Measurements from ENCODE around the gene QPCT.
A peak's percentile ranks its signal among the peaks of the same experiment; 100 is the strongest.
"Not testable (repeated sequence)": the region's sequence is repeated elsewhere in the genome, so short reads cannot be mapped to it uniquely, and the experiment has no call there.

Gene QPCT

GRCh38 chr2:37361994-37362698, 17.7 kb downstream of the QPCT start:
- DNase-seq = no peak

GRCh38 chr2:37364351-37364750, 19.9 kb downstream of the QPCT start:
- DNase-seq = no peak

GRCh38 chr2:37365669-37366068, 21.2 kb downstream of the QPCT start:
- no peak for DNase-seq

GRCh38 chr2:37366773-37367172, 22.3 kb downstream of the QPCT start:
- no peak for DNase-seq

- no peak for DNase-seq
Observed at GRCh38 chr2:37367310-37367709, 22.9 kb downstream of the QPCT start.

- DNase-seq = no peak
Observed at GRCh38 chr2:37367984-37368383, 23.6 kb downstream of the QPCT start.

- no peak for DNase-seq
Observed at GRCh38 chr2:37370666-37371065, 26.2 kb downstream of the QPCT start.

GRCh38 chr2:37372000-37372399, 27.6 kb downstream of the QPCT start:
- DNase-seq = no peak

- DNase-seq = no peak
Observed at GRCh38 chr2:37375741-37376288, 31.4 kb downstream of the QPCT start.

- DNase-seq = peak; percentile 32
Observed at GRCh38 chr2:37376421-37377186, 32.2 kb downstream of the QPCT start.

- DNase-seq = no peak
Observed at GRCh38 chr2:37377187-37377532, 32.7 kb downstream of the QPCT start.

GRCh38 chr2:37378411-37378810, 34.0 kb downstream of the QPCT start:
- DNase-seq = no peak

GRCh38 chr2:37379881-37380296, 35.5 kb downstream of the QPCT start:
- DNase-seq = no peak

- not testable (repeated sequence) for DNase-seq
Observed at GRCh38 chr2:37380787-37381186, 36.4 kb downstream of the QPCT start.

GRCh38 chr2:37384261-37384660, 39.8 kb downstream of the QPCT start:
- not testable (repeated sequence) for DNase-seq

GRCh38 chr2:37387148-37387835, 42.9 kb downstream of the QPCT start:
- no peak for DNase-seq

- DNase-seq = no peak
Observed at GRCh38 chr2:37388074-37388473, 43.6 kb downstream of the QPCT start.

GRCh38 chr2:37389395-37389794, 45.0 kb downstream of the QPCT start:
- no peak for DNase-seq

GRCh38 chr2:37389989-37390765, 45.7 kb downstream of the QPCT start:
- peak; percentile 15 for DNase-seq

- no peak for DNase-seq
Observed at GRCh38 chr2:37390777-37391176, 46.3 kb downstream of the QPCT start.

- DNase-seq = no peak
Observed at GRCh38 chr2:37391711-37392110, 47.3 kb downstream of the QPCT start.

- no peak for DNase-seq
Observed at GRCh38 chr2:37392428-37392827, 48.0 kb downstream of the QPCT start.

- no peak for DNase-seq
Observed at GRCh38 chr2:37394263-37394662, 49.8 kb downstream of the QPCT start.

Measured in NCI-H510A (cell line).